Duodenal mucosa (tissue), 2 donors: Measurements from ENCODE around the gene TMEM131.

Experiments used
- H3K27ac ChIP-seq: one replicate; pipeline ENCODE4 v1.7.0; 2013; ENCODE audit warnings: low read depth, low read length
- H3K27me3 ChIP-seq, 2 donors: one replicate each; pipeline ENCODE4 v1.7.0; 2013; ENCODE audit warnings: low read length in 2 of 2, control low read depth in 1 of 2; ENCODE audit not compliant: insufficient read depth in 2 of 2, control insufficient read depth in 1 of 2
- H3K36me3 ChIP-seq, 2 donors: one replicate each; pipeline ENCODE4 v1.7.0; 2013; ENCODE audit warnings: low read length in 2 of 2, control low read depth in 1 of 2; ENCODE audit not compliant: insufficient read depth in 2 of 2, control insufficient read depth in 1 of 2
- H3K4me1 ChIP-seq, 2 donors: one replicate each; pipeline ENCODE4 v1.7.0; 2013; ENCODE audit warnings: low read length in 2 of 2, control low read depth in 1 of 2; ENCODE audit not compliant: insufficient read depth in 2 of 2, control insufficient read depth in 1 of 2
- H3K4me3 ChIP-seq, 2 donors: one replicate each; pipeline ENCODE4 v1.7.0; 2013; ENCODE audit warnings: low read length in 2 of 2, low read depth in 1 of 2
- H3K9ac ChIP-seq, 2 donors: one replicate each; pipeline ENCODE4 v1.7.0; 2013; ENCODE audit warnings: low read length in 2 of 2, low read depth in 1 of 2
- H3K9me3 ChIP-seq, 2 donors: one replicate each; pipeline ENCODE4 v1.7.0; 2013; ENCODE audit warnings: low read length in 2 of 2, control low read depth in 1 of 2; ENCODE audit not compliant: control insufficient read depth in 1 of 2

The TMEM131 gene

DNA sequence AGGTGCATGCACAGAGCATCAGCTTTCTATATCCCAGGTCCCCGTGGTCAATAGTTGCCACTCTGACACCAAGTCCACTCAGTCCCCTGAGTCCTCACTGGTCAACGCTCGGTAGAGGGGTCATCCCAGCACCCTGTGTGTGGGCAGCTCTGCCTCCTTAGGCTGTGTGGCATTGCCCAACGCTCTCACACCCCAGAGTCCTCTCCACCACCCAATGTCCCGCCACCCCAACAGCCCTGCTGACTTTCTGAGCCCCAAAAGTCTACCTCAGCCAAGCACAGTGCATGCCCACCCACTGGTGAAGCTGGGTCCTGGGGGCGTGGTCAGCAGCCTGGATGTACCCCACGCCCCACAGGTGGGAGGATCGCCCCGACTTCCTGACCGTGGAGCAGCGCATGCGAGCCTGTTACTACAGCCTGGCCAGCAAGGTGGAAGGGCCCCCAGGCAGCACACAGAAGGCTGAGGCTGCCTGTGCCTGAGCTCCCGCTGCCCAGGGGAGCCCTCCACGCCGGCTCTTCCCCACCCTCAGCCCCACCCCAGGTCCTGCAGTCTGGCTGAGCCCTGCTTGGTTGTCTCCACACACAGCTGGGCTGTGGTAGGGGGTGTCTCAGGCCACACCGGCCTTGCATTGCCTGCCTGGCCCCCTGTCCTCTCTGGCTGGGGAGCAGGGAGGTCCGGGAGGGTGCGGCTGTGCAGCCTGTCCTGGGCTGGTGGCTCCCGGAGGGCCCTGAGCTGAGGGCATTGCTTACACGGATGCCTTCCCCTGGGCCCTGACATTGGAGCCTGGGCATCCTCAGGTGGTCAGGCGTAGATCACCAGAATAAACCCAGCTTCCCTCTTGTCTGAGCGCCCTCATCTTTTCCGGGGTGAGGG, 256.5 kb downstream of the TMEM131 start:
- no peak overlapping the region for H3K4me3 ChIP-seq
- H3K4me1 ChIP-seq: no peaks in the 10 kb centered on the region
- peaks cover 0 to 6% of the 10 kb centered on the region in 2 donors for H3K36me3 ChIP-seq

DNA sequence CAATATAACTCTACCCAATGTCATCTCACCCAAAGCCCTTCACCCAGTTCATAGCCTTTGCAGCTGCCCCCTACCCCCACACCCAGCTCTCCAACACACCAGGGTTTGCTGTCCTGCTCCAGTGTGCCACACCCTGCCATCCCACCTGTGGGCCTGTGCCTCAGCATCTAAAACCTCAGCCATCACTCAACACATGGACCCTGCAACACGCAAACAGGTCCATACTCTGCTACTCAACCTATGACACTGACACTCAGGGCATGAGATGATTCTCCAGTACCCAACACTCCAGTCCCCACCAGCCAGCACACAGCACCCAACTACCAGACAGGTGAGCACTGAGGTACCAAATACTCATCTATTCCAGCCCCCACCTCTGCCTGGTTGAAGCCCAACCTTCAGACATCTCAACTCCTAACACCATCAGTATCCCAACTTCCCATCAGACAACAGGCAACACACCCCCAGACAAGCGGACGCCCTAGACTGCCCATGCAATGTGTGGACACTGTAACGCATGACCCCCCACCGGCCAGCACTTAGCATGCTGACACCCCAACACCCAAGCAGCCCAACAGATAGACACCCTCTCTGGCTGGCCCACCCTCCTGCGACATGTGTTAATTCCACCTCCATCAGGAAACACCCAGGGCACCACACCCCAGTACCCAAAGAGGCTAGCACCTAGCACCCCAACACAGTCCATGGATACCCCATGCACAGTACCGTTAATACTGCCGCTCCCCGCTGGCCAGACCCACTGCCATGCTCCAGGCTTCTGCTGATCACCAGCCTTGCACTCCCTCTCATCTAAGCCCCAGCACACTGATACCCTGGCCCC, 257.3 kb downstream of the TMEM131 start:
- no peak overlapping the region for H3K27ac ChIP-seq
- H3K4me1 ChIP-seq: no peaks in the 10 kb centered on the region
- no peaks in the 10 kb centered on the region for H3K27me3 ChIP-seq
- no peak overlapping the region for H3K4me3 ChIP-seq
- no peaks in the 10 kb centered on the region for H3K9me3 ChIP-seq
- H3K9ac ChIP-seq: no peak overlapping the region
- no peaks in the 10 kb centered on the region for H3K36me3 ChIP-seq

More for the DNA sequence above, 256.5 kb downstream of the TMEM131 start:
- Histone ChIP-seq H3K9me3 (no peaks in the 10 kb centered on the region), H3K27me3 (no peaks in the 10 kb centered on the region), H3K27ac (no peak overlapping the region), H3K9ac (no peak overlapping the region)

GRCh38 chr2:97737421-97738178, 258.1 kb downstream of the TMEM131 start:
- Histone ChIP-seq H3K27ac (no peak overlapping the region), H3K36me3 (no peaks in the 10 kb centered on the region), H3K9ac (no peak overlapping the region), H3K4me1 (no peaks in the 10 kb centered on the region), H3K27me3 (no peaks in the 10 kb centered on the region), H3K4me3 (no peak overlapping the region), H3K9me3 (no peaks in the 10 kb centered on the region)

DNA sequence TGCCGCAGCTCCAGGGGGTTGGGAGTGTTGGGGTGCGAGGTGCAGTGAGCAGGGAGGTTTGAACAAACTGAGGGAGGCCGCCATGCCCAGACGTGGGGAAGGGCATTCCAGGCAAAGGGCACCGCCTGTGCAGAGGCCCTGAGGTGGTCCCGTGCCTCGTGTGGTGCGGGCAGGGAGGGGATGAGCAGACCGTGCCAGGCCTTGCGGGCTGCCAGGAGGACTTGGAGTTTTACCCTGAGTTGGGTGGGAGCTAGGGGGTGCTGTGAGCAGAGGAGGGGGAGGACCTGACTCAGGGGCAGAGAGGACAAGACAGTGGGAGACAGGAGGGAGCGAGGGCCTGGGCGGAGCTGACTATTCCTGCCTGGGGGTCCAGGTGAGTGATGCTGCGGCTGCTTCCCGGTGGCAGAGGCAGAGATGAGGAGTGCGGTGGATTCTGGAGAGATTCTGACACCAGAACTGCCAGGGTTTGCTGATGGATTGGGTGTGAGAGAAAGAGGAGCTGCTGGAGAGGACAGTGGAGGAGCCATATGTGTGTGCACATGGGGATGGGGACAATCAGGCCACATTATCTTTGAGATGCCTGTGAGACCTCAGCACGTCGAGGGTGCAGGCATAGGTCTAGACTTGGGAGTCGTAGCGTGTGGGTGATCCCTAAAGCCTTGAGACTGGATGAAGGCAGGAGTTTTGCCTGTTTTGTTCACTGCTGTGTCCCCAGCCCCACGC, 259.0 kb downstream of the TMEM131 start:
- Histone ChIP-seq H3K4me1 (no peaks in the 10 kb centered on the region), H3K27ac (no peak overlapping the region), H3K4me3 (no peak overlapping the region), H3K27me3 (no peaks in the 10 kb centered on the region), H3K9me3 (no peaks in the 10 kb centered on the region), H3K9ac (no peak overlapping the region), H3K36me3 (no peaks in the 10 kb centered on the region)

DNA sequence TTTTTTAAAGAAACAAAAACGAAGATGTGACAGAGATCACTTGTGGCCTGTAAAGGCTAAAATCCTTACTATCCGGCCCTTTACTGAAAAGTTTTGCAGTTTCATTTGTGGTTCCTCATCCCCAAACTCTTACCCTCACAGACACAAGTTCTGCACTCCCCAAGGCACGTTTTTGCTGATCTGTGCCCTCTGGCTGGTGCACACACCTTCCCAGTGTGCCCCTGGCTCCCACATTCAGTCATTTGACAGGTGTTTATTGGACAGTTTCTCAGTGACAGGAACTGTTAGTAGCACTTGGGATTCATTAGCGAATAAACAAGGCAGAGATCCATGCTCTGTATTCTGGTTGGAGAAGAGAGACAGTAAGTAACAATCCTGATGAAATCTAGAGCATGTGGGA, 259.6 kb downstream of the TMEM131 start:
- Histone ChIP-seq H3K4me3 (no peak overlapping the region), H3K27me3 (no peaks in the 10 kb centered on the region), H3K9me3 (no peaks in the 10 kb centered on the region), H3K9ac (no peak overlapping the region), H3K4me1 (no peaks in the 10 kb centered on the region), H3K27ac (no peak overlapping the region), H3K36me3 (no peaks in the 10 kb centered on the region)

DNA sequence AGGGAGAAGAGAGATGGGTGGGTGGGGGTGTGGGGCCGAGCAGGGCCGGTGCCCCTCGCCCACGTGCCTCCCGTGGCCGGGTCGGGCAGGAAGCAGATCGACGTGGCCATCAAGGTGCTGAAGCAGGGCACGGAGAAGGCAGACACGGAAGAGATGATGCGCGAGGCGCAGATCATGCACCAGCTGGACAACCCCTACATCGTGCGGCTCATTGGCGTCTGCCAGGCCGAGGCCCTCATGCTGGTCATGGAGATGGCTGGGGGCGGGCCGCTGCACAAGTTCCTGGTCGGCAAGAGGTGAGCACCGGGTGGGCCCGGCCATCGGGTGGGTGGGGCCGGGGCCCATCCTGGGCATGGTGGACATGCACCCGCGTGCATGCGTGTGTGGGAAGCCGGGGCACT, 260.6 kb downstream of the TMEM131 start:
- Histone ChIP-seq H3K4me3 (no peak overlapping the region), H3K36me3 (no peaks in the 10 kb centered on the region), H3K9ac (no peak overlapping the region), H3K9me3 (no peaks in the 10 kb centered on the region), H3K4me1 (no peaks in the 10 kb centered on the region), H3K27ac (no peak overlapping the region), H3K27me3 (no peaks in the 10 kb centered on the region)

GRCh38 chr2:97734061-97735051, 261.4 kb downstream of the TMEM131 start:
- H3K36me3 ChIP-seq: no peaks in the 10 kb centered on the region

DNA sequence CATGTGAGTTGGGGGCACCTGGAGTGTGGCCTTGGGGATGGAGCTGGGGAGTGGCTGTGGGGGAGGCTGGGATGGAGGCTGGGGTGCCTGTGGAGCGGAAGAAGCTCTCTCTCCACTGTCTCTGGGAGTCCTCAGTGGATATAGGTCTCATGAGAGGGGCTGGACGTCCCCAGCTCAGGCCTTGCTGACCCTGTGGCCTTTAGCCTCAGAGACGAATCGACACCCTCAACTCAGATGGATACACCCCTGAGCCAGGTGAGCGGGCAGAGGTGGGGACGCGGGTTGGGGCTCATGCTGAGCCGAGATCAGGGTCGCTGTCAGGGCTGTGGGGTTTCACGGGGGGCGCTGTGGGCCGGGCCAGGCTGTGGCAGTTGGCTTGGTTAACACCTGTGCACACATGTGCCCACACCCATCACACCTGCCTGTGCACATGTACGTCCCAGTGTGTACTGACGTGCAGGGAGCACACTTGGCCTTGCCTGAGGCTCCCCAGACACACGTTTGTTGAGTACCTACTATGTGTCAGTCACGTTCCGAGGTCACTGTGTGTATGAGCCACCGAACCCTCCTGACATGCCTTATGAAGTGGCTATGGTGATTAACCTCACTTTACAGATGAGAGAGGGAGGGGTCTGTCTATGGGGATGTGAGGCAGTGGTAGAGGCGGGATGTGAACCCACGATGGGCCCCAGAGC, 262.3 kb downstream of the TMEM131 start:
- no peaks in the 10 kb centered on the region for H3K27me3 ChIP-seq
- no peak overlapping the region for H3K27ac ChIP-seq
- no peak overlapping the region for H3K9ac ChIP-seq
- H3K4me3 ChIP-seq: no peak overlapping the region
- no peaks in the 10 kb centered on the region for H3K36me3 ChIP-seq
- H3K9me3 ChIP-seq: no peaks in the 10 kb centered on the region
- peaks cover 0 to under 1% of the 10 kb centered on the region in 2 donors for H3K4me1 ChIP-seq

More at GRCh38 chr2:97734061-97735051, 261.4 kb downstream of the TMEM131 start:
- Histone ChIP-seq H3K27ac (no peak overlapping the region), H3K27me3 (no peaks in the 10 kb centered on the region), H3K9ac (no peak overlapping the region), H3K4me3 (no peak overlapping the region), H3K9me3 (no peaks in the 10 kb centered on the region), H3K4me1 (no peaks in the 10 kb centered on the region)
